Subcutaneous adipose tissue (tissue), 4 donors: ENCODE results near the gene DNAJC2. TPM values are rescaled to one million over a fixed set of nuclear protein-coding genes. Genes with fewer than 3 reads are reported as not detected.

Experiments used
- total RNA-seq, 4 donors: library from RNA; depleted of rRNA; stranded (reverse); fragments of >200 nt; gene quantifications; one replicate each; pipeline ENCODE4 v1.1.0, GENCODE V29; 2016
- TF ChIP-seq, protein P1 (sequence below): fragments of 450-650 bp; IDR thresholded peaks from one replicate; pipeline ENCODE4 v1.5.1; 2016; ENCODE audit warnings: low read depth, mild to moderate bottlenecking, control low read depth, antibody characterized with exemption, moderate library complexity

DNAJC2 gene
- total RNA-seq, 4 donors from 2014 or later: 13.3 to 30.5 (median 21.7) TPM

- TF ChIP-seq, protein P1, sequence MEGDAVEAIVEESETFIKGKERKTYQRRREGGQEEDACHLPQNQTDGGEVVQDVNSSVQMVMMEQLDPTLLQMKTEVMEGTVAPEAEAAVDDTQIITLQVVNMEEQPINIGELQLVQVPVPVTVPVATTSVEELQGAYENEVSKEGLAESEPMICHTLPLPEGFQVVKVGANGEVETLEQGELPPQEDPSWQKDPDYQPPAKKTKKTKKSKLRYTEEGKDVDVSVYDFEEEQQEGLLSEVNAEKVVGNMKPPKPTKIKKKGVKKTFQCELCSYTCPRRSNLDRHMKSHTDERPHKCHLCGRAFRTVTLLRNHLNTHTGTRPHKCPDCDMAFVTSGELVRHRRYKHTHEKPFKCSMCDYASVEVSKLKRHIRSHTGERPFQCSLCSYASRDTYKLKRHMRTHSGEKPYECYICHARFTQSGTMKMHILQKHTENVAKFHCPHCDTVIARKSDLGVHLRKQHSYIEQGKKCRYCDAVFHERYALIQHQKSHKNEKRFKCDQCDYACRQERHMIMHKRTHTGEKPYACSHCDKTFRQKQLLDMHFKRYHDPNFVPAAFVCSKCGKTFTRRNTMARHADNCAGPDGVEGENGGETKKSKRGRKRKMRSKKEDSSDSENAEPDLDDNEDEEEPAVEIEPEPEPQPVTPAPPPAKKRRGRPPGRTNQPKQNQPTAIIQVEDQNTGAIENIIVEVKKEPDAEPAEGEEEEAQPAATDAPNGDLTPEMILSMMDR: no peak
These were observed 3.1 kb downstream of the DNAJC2 start for GRCh38 chr7:103341466-103341865.

- TF ChIP-seq, protein P1: no peak
These were observed 5.7 kb downstream of the DNAJC2 start for GRCh38 chr7:103338864-103339263.

GRCh38 chr7:103336761-103337160 is 7.8 kb downstream of the DNAJC2 start:
- TF ChIP-seq, protein P1: no peak

DNA sequence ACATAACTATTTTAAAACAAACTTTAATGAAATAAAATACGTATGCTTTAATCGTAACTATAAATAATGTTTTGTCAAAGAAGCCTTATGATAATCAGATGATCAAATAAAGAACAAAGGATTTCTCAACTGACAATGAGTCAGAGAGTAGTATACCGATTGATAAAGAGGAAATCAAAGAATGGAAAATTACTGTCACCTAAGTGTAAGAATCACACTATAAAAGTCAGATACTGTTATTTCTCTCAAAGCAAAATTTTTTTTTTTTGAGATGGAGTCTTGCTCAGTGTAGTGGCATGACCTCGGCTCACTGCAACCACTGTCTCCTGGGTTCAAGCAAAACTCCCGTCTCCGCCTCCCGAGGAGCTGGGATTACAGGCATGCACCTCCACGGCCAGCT is 18.8 kb downstream of the DNAJC2 start:
- TF ChIP-seq, protein P1: no peak

DNA sequence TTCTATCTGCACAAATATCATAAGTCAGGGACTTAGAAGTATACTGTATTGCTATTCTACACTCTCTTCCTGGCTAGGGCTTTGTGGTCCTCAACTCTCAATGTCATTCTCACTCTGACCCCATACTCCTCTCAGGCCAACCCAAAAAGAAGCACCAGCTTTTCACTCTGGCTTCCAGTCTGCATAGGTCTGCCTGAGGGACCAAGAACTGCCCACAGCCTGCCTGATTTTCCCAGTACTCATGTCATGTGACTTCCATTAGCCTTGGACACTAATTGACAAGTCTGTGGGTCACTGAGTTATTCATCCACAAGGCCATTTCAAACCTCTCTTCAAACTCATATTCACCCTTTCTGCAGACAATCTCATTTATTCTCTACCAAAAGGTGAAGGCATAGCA is 27.6 kb downstream of the DNAJC2 start:
- TF ChIP-seq, protein P1: no peak

DNA sequence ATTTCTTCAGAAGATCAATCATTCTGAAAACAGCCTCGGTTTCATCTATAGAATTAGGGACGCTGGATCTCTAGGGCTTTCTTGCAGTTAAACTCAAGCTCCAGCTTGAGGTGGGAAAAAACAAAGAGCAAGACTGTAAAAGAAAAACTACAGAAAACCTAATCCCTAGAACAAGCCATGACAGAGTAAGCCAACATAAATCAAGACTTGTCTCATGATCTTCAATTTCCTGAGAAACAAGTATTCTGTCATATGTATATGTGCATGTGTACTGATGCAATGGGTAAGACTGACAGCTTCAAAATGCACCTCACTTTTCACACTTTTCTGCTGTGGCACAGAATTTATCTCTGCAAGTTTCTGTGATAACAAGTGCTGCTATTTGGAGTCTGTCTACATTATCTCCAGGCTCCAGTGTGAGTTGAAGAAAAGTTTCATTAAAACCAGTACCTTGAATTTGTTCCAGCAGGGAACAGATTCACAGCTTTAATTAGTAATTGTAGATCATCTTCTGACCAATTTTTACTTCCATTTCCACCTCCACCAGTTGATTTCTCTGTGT is 28.1 kb downstream of the DNAJC2 start:
- TF ChIP-seq, protein P1: no peak

DNA sequence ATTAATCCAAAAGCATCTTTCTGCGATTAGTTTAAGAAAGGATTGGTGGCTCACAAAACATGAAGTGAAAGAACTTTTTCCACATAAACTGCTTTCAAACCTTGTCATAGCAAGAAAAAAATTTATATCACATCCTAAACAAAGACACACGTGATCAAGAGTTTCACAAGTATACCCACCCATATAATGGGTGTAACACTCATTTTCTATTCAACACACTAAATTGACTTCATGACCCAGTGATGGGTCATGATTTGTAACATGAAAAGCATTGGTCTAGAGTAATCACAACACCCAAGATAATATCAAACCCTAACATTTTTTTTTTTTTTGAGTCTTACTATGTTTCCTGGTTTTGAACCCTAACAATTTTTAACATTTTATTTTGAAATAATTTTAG is 29.7 kb downstream of the DNAJC2 start:
- TF ChIP-seq, protein P1: no peak
